GM19372 (cell line): ENCODE measurements around the gene FAM3B.

Experiments
- ATAC-seq: cut with Tn5 transposase; IDR thresholded peaks from one replicate; pipeline ENCODE4 v1.9.1; 2021; ENCODE audit warnings: mild to moderate bottlenecking, low read depth, moderate library complexity; ENCODE audit not compliant: unreplicated experiment

The FAM3B gene

GRCh38 chr21:41318218-41318617 is 1.6 kb downstream of the FAM3B start:
- no peak for ATAC-seq

GRCh38 chr21:41319273-41319672 is 2.7 kb downstream of the FAM3B start:
- ATAC-seq = no peak

GRCh38 chr21:41321211-41321907 is 4.8 kb downstream of the FAM3B start:
- ATAC-seq = no peak

GRCh38 chr21:41321908-41322495 is 5.4 kb downstream of the FAM3B start:
- ATAC-seq = no peak

- ATAC-seq = no peak
Measured at GRCh38 chr21:41322496-41323382, 6.1 kb downstream of the FAM3B start.

GRCh38 chr21:41325138-41325912 is 8.7 kb downstream of the FAM3B start:
- no peak for ATAC-seq

- no peak for ATAC-seq
Measured at GRCh38 chr21:41326414-41327080, 9.9 kb downstream of the FAM3B start.

- no peak for ATAC-seq
Measured at GRCh38 chr21:41327753-41328152, 11.2 kb downstream of the FAM3B start.

- no peak for ATAC-seq
Measured at GRCh38 chr21:41328660-41329607, 12.3 kb downstream of the FAM3B start.

- no peak for ATAC-seq
Measured at GRCh38 chr21:41333752-41334151, 17.2 kb downstream of the FAM3B start.

- ATAC-seq = no peak
Measured at GRCh38 chr21:41337515-41337914, 20.9 kb downstream of the FAM3B start.

- no peak for ATAC-seq
Measured at GRCh38 chr21:41338455-41338854, 21.9 kb downstream of the FAM3B start.

- no peak for ATAC-seq
Measured at GRCh38 chr21:41342035-41342434, 25.4 kb downstream of the FAM3B start.

GRCh38 chr21:41344146-41344545 is 27.5 kb downstream of the FAM3B start:
- no peak for ATAC-seq

GRCh38 chr21:41345356-41345755 is 28.8 kb downstream of the FAM3B start:
- no peak for ATAC-seq

GRCh38 chr21:41345934-41346685 is 29.5 kb downstream of the FAM3B start:
- no peak for ATAC-seq

GRCh38 chr21:41346758-41347157 is 30.2 kb downstream of the FAM3B start:
- ATAC-seq = no peak

- ATAC-seq = no peak
Measured at GRCh38 chr21:41348434-41348833, 31.8 kb downstream of the FAM3B start.
